SU-DHL-6 (cell line): ENCODE results near the gene RPTOR.

Source experiments
- EZH2phosphoT487 ChIP-seq: fragments of 200-600 bp; sonication (generic), shearing (Covaris generic); conservative IDR thresholded peaks from 2 replicates; pipeline ENCODE4 v1.6.1; 2018; ENCODE audit warnings: mild to moderate bottlenecking, antibody characterized with exemption, low read length, moderate library complexity, mixed read lengths
- TF ChIP-seq, protein P1 (sequence below): fragments of 200-600 bp; sonication (generic); IDR thresholded peaks from one replicate; pipeline ENCODE4 v1.5.1; 2017; ENCODE audit warnings: antibody characterized with exemption, mild to moderate bottlenecking, low read length, moderate library complexity; ENCODE audit not compliant: insufficient read depth, poor library complexity, severe bottlenecking

DNA sequence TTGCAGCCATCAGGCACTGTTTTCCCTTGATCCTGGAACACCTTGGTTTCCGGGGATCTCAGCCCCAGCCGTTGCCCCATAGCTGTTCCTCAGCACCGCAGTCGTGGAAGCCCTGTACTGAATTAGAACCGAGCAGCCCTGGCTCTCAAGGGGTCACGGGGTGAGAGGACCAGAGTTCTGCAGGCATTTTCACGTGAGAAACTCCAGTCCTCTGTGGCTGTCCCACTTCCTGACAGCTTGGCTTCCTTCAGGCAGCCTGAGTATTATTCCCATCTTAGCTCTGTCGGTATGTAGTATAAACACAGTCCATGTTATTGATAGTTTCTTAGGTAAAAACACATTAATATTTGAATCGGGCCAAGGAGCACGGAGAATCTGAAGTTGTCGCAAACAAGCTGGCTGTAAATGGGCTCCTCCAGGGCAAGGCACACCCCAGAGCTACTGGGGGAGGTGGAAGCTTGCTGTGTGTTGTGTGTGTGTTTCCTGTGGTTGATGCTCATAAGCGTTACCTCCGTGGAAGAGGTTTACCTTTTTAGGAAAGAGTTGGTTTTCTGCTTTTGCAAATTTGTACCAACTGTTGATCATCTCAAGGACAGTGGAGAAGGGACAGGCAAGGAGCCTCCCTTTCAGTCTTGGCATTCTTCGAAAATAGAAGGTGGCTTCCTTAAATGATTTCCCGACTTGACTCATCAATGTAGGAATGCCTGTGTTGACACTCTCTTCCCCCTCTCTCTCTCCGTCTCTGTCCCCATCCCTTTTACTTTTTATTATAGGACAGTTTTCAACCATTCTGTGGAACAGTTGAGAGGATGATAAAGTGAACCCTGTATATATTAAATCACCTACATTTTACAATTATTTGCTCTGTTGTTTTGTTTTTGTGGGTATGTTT, 238.1 kb downstream of the RPTOR start:
- TF ChIP-seq, protein P1, sequence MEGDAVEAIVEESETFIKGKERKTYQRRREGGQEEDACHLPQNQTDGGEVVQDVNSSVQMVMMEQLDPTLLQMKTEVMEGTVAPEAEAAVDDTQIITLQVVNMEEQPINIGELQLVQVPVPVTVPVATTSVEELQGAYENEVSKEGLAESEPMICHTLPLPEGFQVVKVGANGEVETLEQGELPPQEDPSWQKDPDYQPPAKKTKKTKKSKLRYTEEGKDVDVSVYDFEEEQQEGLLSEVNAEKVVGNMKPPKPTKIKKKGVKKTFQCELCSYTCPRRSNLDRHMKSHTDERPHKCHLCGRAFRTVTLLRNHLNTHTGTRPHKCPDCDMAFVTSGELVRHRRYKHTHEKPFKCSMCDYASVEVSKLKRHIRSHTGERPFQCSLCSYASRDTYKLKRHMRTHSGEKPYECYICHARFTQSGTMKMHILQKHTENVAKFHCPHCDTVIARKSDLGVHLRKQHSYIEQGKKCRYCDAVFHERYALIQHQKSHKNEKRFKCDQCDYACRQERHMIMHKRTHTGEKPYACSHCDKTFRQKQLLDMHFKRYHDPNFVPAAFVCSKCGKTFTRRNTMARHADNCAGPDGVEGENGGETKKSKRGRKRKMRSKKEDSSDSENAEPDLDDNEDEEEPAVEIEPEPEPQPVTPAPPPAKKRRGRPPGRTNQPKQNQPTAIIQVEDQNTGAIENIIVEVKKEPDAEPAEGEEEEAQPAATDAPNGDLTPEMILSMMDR: no peak
- TF ChIP-seq EZH2phosphoT487: no peak
